ENCODE results near the gene SARS1.

SARS1 gene

GRCh38 chr1:109188200-109188599, 25.5 kb upstream of the SARS1 start:
- no peak for TF ChIP-seq GATA3 (IDR thresholded peaks at IDR 0.05; ENCODE audit: low read depth, low read length)

DNA sequence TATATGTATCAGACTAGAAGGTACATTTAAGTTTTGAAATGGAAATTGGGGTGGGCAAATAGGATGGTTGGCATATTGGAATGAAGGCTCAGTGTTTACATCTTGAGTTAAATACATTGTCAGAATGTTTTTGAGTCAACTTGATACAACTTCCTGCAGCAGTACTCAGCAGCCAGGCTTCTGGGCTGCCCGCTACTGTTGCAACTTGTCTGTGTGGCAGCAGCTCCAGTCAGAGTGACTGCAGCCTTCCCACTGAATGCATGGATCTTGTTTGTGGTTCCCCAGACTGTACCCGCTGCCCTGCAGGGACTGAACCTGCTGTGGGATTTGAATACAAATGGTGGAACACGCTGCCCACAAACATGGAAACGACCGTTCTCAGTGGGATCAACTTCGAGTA, 24.9 kb upstream of the SARS1 start:
- TF ChIP-seq GATA2 (IDR thresholded peaks at IDR 0.05; ENCODE audit: low read depth, low read length): no peak
- TF ChIP-seq GATA3 (IDR thresholded peaks at IDR 0.05; ENCODE audit: low read depth, low read length): no peak

- TF ChIP-seq GATA2 (IDR thresholded peaks at IDR 0.05; ENCODE audit: low read depth, low read length) (no peak), GATA3 (IDR thresholded peaks at IDR 0.05; ENCODE audit: low read depth, low read length) (no peak)
Measured at GRCh38 chr1:109190189-109190588, 23.5 kb upstream of the SARS1 start.

DNA sequence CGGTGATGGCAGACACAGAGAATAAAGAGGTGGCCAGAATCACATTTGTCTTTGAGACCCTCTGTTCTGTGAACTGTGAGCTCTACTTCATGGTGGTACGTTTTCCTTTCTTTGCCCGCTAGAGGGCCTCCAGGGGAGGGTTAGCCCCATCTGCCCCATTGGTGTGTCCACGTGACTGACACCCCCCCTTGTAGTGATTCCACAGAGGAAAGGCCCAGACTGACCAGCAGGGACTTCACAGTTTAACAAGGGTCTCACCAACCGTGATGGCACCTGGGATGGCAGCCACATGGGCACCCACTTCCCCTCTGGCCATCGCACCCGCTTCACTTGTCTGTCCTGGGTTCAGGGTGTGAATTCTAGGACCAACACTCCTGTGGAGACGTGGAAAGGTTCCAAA, 22.3 kb upstream of the SARS1 start:
- TF ChIP-seq GATA2 (IDR thresholded peaks at IDR 0.05; ENCODE audit: low read depth, low read length) (no peak), GATA3 (IDR thresholded peaks at IDR 0.05; ENCODE audit: low read depth, low read length) (no peak)

DNA sequence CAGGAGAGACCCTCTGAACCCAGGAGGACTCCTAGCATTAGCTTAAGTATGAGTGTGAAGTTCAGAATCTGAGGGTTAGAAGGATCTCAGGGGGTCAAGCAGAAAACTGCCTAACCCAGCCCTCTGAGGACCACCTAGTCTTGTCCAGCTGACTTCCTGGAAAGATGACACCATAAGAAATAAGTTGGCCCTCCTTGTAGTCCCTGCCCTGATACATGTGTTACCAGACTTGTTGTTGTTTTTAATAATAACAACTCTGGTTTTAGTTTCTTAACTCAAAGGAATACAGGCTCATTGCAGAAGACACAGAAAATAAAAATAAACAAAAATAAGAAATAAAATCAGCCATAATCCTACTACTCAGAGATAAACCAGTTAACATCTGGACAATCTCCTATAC, 21.8 kb upstream of the SARS1 start:
- TF ChIP-seq GATA3 (IDR thresholded peaks at IDR 0.05; ENCODE audit: low read depth, low read length) (no peak), GATA2 (IDR thresholded peaks at IDR 0.05; ENCODE audit: low read depth, low read length) (no peak)

- TF ChIP-seq GATA3 (IDR thresholded peaks at IDR 0.05; ENCODE audit: low read depth, low read length): no peak
- no peak for TF ChIP-seq GATA2 (IDR thresholded peaks at IDR 0.05; ENCODE audit: low read depth, low read length)
Measured at GRCh38 chr1:109192433-109192832, 21.3 kb upstream of the SARS1 start.

DNA sequence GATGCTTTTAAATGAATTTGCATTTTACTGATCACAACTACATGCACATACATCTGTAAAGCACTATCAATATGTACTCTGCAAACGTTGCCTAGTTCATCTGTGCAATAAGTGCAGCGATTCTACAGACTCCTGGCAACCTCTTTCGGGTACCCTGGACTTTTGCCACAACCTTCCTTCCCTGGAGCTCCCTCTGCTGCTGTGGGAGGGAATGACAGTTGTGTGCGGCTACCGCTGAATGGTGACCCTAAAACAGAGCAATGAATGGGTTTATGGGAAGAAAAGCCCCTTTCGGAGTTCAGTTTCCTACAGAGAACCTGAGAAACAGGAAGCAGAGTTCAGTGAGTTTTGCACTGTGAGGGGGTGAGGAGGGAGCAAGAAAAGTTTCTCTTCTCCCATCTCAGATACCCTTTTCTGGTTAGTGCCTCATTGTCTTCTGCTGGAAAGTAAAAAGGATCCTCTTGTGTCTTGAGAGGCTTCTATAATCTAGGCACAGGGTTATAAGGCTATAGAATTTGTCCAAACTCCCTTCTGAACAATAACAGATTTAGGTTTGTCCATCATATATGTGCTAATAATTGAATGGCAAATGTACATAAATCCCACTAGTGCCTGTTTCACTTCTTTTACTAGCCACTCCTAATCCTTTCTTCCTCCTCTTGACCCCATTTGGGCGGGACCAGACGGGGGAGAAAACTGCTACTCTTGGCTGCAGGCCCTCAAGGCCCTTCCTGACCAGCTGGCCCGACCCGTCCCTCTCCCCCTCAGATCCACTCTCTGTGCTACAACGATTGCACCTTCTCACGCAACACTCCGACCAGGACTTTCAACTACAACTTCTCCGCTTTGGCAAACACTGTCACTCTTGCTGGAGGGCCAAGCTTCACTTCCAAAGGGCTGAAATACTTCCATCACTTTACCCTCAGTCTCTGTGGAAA, 19.8 kb upstream of the SARS1 start:
- TF ChIP-seq GATA2 (IDR thresholded peaks at IDR 0.05; ENCODE audit: low read depth, low read length): no peak
- TF ChIP-seq GATA3 (IDR thresholded peaks at IDR 0.05; ENCODE audit: low read depth, low read length): no peak

DNA sequence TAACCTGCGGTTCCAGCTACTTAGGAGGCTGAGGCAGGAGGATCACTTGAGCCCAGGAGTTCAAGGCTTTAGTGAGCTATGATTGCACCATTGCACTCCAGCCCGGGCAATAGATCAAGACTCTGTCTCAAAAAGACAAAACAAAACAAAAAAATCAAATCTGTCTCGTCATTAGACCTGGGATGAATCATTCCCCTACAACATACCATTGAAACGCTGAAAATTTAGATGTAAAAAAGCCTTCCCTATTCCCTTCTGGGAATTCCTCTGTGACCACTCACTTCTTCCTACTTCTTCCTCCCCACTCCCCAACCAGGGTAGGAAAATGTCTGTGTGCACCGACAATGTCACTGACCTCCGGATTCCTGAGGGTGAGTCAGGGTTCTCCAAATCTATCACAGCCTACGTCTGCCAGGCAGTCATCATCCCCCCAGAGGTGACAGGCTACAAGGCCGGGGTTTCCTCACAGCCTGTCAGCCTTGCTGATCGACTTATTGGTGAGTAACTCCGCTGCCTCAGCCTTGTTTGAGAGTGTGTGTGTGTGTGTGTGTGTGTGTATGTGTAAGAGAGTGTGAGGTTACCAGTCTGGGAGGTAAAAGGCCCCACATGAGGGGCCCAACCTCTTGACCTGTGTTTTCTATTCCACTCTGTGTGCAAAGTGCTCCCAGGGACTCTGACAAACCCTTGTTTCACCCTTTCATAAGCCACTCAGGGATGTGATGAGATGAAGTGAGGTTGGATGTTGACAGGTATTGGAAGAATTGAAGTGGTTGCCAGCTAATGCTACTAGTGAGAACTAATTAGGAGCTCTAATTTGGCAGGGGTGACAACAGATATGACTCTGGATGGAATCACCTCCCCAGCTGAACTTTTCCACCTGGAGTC, 16.3 kb upstream of the SARS1 start:
- TF ChIP-seq GATA3 (IDR thresholded peaks at IDR 0.05; ENCODE audit: low read depth, low read length) (no peak), GATA2 (IDR thresholded peaks at IDR 0.05; ENCODE audit: low read depth, low read length) (no peak)

GRCh38 chr1:109198043-109198695, 15.5 kb upstream of the SARS1 start:
- TF ChIP-seq GATA3 (IDR thresholded peaks at IDR 0.05; ENCODE audit: low read depth, low read length) (no peak), GATA2 (IDR thresholded peaks at IDR 0.05; ENCODE audit: low read depth, low read length) (no peak)

- TF ChIP-seq GATA2 (IDR thresholded peaks at IDR 0.05; ENCODE audit: low read depth, low read length): no peak
- no peak for TF ChIP-seq GATA3 (IDR thresholded peaks at IDR 0.05; ENCODE audit: low read depth, low read length)
Measured at GRCh38 chr1:109198745-109199144, 15.0 kb upstream of the SARS1 start.

GRCh38 chr1:109199710-109200109, 14.0 kb upstream of the SARS1 start:
- TF ChIP-seq GATA2 (IDR thresholded peaks at IDR 0.05; ENCODE audit: low read depth, low read length) (no peak), GATA3 (IDR thresholded peaks at IDR 0.05; ENCODE audit: low read depth, low read length) (no peak)

GRCh38 chr1:109201123-109201703, 12.5 kb upstream of the SARS1 start:
- TF ChIP-seq GATA2 (IDR thresholded peaks at IDR 0.05; ENCODE audit: low read depth, low read length): no peak

- TF ChIP-seq GATA3 (IDR thresholded peaks at IDR 0.05; ENCODE audit: low read depth, low read length): no peak
- no peak for TF ChIP-seq GATA2 (IDR thresholded peaks at IDR 0.05; ENCODE audit: low read depth, low read length)
Measured at GRCh38 chr1:109204484-109204883, 9.2 kb upstream of the SARS1 start.

DNA sequence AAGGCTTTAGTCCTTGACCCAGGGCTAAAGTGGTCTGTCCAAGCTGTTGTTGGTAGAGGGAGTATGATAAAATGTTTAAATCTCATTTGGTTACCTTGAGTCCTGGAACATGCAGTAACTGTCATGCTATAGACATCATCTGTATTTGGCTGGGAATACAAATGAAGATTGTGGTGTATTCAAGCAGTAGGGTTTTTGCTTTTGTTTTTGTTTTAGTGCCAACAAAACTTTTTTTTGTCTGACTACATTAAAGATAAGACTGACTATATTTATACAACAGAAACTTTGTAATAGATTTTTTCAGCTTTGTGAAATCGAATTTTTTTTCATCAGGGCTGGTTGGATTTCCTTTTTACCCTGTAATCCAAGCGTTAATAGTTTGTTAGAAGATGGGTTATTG, 7.4 kb upstream of the SARS1 start:
- TF ChIP-seq GATA3 (IDR thresholded peaks at IDR 0.05; ENCODE audit: low read depth, low read length): no peak
- TF ChIP-seq GATA2 (IDR thresholded peaks at IDR 0.05; ENCODE audit: low read depth, low read length): no peak

Measured in SH-SY5Y (cell line).